Measurements from ENCODE around the gene SLC1A3. TPM values are rescaled to one million over a fixed set of nuclear protein-coding genes. Genes with fewer than 3 reads are reported as not detected.

The SLC1A3 gene
- total and polyA plus RNA-seq, 2 of the 4 experiments (the other 2 are of a cell fraction) = 0.27 to 1.3 TPM

- no peak overlapping the region for H4K8ac ChIP-seq (ENCODE audit: low read depth in 2 of 2, low read length in 2 of 2)
- no peak overlapping the region for H3K27ac ChIP-seq (ENCODE audit: insufficient read depth, low read length)
- DNase-seq = no peak
- no peaks in the 10 kb centered on the region for H4K20me1 ChIP-seq (ENCODE audit: insufficient read depth, low read length)
- ChIA-PET CTCF (no interaction called here), POLR2A (ENCODE audit: unreplicated experiment) (no interaction called here)
- no peak overlapping the region for H3K4me2 ChIP-seq (ENCODE audit: low read depth, low read length)
- H3K4ac ChIP-seq (ENCODE audit: low read depth, low read length) = no peak overlapping the region
- no peaks in the 10 kb centered on the region for H3K36me3 ChIP-seq (ENCODE audit: control insufficient read depth, insufficient read depth, low read length)
- dilution Hi-C loops (cut with HindIII; ENCODE audit: low sequenced_read_pairs, unreplicated experiment) = no loop called here
- no TSS peak for BruUV-seq (replicated peaks)
- no peak overlapping the region for H2AFZ ChIP-seq (replicated peaks; ENCODE audit: low read length, poor library complexity)
- in situ Hi-C loops (cut with MboI; ENCODE audit: low sequenced_read_pairs) = no loop called here
- H2AK9ac ChIP-seq (replicated peaks; ENCODE audit: low read depth, low read length, poor library complexity) = no peak overlapping the region
- H2BK20ac ChIP-seq (ENCODE audit: low read depth, low read length) = no peak overlapping the region
- no peak overlapping the region for H3K14ac ChIP-seq (replicated peaks; ENCODE audit: low read depth, low read length)
- no peaks in the 10 kb centered on the region for H3K9me1 ChIP-seq (ENCODE audit: insufficient read depth, low read length)
- H3K9ac ChIP-seq (ENCODE audit: low read depth, low read length) = no peak overlapping the region
- no peaks in the 10 kb centered on the region for H3K4me1 ChIP-seq (ENCODE audit: control insufficient read depth, insufficient read depth, low read length)
- no peak overlapping the region for H2AK5ac ChIP-seq (ENCODE audit: low read depth, low read length)
- TF ChIP-seq RFX5 (IDR thresholded peaks at IDR 0.05; ENCODE audit: low read depth, low read length) (no peak), MAZ (IDR thresholded peaks at IDR 0.05; ENCODE audit: borderline replicate concordance, low read depth, low read length) (no peak), FOS (IDR thresholded peaks at IDR 0.05; ENCODE audit: low read depth, low read length) (no peak), RAD21 (IDR thresholded peaks at IDR 0.05; ENCODE audit: low read length) (no peak), RCOR1 (IDR thresholded peaks at IDR 0.05; ENCODE audit: insufficient replicate concordance, low read length) (no peak), BHLHE40 (IDR thresholded peaks at IDR 0.05; ENCODE audit: low read depth, low read length) (no peak), POLR2A (IDR thresholded peaks at IDR 0.05; ENCODE audit: low read depth, low read length) (no peak), CEBPB (IDR thresholded peaks at IDR 0.05; ENCODE audit: low read depth, low read length) (no peak), USF2 (IDR thresholded peaks at IDR 0.05; ENCODE audit: low read depth, low read length) (no peak), SMC3 (IDR thresholded peaks at IDR 0.05; ENCODE audit: low read depth, low read length) (no peak), ELK1 (IDR thresholded peaks at IDR 0.05; ENCODE audit: borderline replicate concordance, low read depth, low read length) (no peak), CTCF (conservative IDR thresholded peaks at IDR 0.05; ENCODE audit: low read depth, low read length) (no peak), NFE2L2 (IDR thresholded peaks at IDR 0.05; ENCODE audit: low read depth, low read length) (no peak), MXI1 (IDR thresholded peaks at IDR 0.05; ENCODE audit: borderline replicate concordance, low read depth, low read length) (no peak), CHD1 (IDR thresholded peaks at IDR 0.05; ENCODE audit: low read depth, low read length) (no peak)
- no peak overlapping the region for H4K91ac ChIP-seq (ENCODE audit: insufficient read depth, low read depth, low read length)
- H4K5ac ChIP-seq (ENCODE audit: low read depth, low read length) = no peak overlapping the region
- no peak for ATAC-seq (ENCODE audit: low read depth)
- no peak overlapping the region for H3K56ac ChIP-seq (ENCODE audit: extremely low read depth, insufficient read depth, low read length)
- no peak overlapping the region for H2BK5ac ChIP-seq (ENCODE audit: low read depth, low read length, poor library complexity, severe bottlenecking)
- H3K18ac ChIP-seq (ENCODE audit: low read depth, low read length) = no peak overlapping the region
- no peaks in the 10 kb centered on the region for H3K79me1 ChIP-seq (ENCODE audit: low read depth in 1 of 2, low read length in 2 of 2)
- peaks cover 13% of the 10 kb centered on the region for H3K27me3 ChIP-seq (ENCODE audit: control insufficient read depth, insufficient read depth, low read length)
- no CpG with 5 or more reads among the region's 5 CpGs for WGBS, 2 experiments (ENCODE audit: extremely low coverage in 2 of 2, insufficient read length in 1 of 2)
- H2BK120ac ChIP-seq (ENCODE audit: low read depth, low read length) = no peak overlapping the region
- no peak overlapping the region for H2BK15ac ChIP-seq (ENCODE audit: low read depth, low read length)
- no peaks in the 10 kb centered on the region for H3K9me3 ChIP-seq (ENCODE audit: control insufficient read depth, insufficient read depth, low read length)
- no peak overlapping the region for H3K23ac ChIP-seq (ENCODE audit: low read depth, low read length)
- intact Hi-C loops (cut with micrococcal nuclease) = no loop called here
- no peak overlapping the region for H3K4me3 ChIP-seq (ENCODE audit: insufficient read depth, low read depth, low read length)
These were observed 102.6 kb downstream of the SLC1A3 start for GRCh38 chr5:36708996-36709395.
